Stimulated activated CD8-positive, alpha-beta memory T cell treated with anti-CD3 and anti-CD28 coated beads, Interleukin-2, amount 100 ng/mL, for 48 hours (primary cell): ENCODE measurements around the gene AHDC1.
A peak's percentile ranks its signal among the peaks of the same experiment; 100 is the strongest.
"Not testable (repeated sequence)": the region's sequence is repeated elsewhere in the genome, so short reads cannot be mapped to it uniquely, and the experiment has no call there.

Source experiments
- DNase-seq, 2 donors: peaks; one replicate each; pipeline ENCODE4 v3.0.0-alpha.2; 2020; ENCODE audit warnings: low read depth in 2 of 2

The AHDC1 gene

GRCh38 chr1:27513528-27513927 is 90.4 kb downstream of the AHDC1 start:
- DNase-seq: no peak

- no peak for DNase-seq
These were observed 94.5 kb downstream of the AHDC1 start for GRCh38 chr1:27509127-27510080.

- no peak for DNase-seq
These were observed 95.8 kb downstream of the AHDC1 start for GRCh38 chr1:27507960-27508665.

- DNase-seq: no peak
These were observed 97.2 kb downstream of the AHDC1 start for GRCh38 chr1:27506703-27507102.

GRCh38 chr1:27505420-27505680 is 98.6 kb downstream of the AHDC1 start:
- no peak for DNase-seq

- no peak for DNase-seq
These were observed 99.1 kb downstream of the AHDC1 start for GRCh38 chr1:27504588-27505419.

- DNase-seq: no peak
These were observed 99.9 kb downstream of the AHDC1 start for GRCh38 chr1:27503844-27504587.

GRCh38 chr1:27503033-27503432 is 100.9 kb downstream of the AHDC1 start:
- DNase-seq: no peak

GRCh38 chr1:27501159-27501558 is 102.8 kb downstream of the AHDC1 start:
- not testable (repeated sequence) for DNase-seq

- no peak for DNase-seq
These were observed 104.8 kb downstream of the AHDC1 start for GRCh38 chr1:27499142-27499541.

GRCh38 chr1:27496604-27497155 is 107.3 kb downstream of the AHDC1 start:
- no peak for DNase-seq

GRCh38 chr1:27492796-27493195 is 111.1 kb downstream of the AHDC1 start:
- DNase-seq: no peak

- DNase-seq: no peak
These were observed 111.9 kb downstream of the AHDC1 start for GRCh38 chr1:27491748-27492700.

GRCh38 chr1:27489973-27490741 is 113.8 kb downstream of the AHDC1 start, which contains the start of gene WASF2:
WASF2 (minus strand) TSS chr1:27490167; CDS start chr1:27428890, 61,277 bp downstream.
- peak; percentile 94 to 96 for DNase-seq

GRCh38 chr1:27489501-27489972 is 114.4 kb downstream of the AHDC1 start:
- no peak for DNase-seq

- no peak for DNase-seq
These were observed 115.7 kb downstream of the AHDC1 start for GRCh38 chr1:27487966-27488884.

GRCh38 chr1:27485363-27485762 is 118.6 kb downstream of the AHDC1 start:
- DNase-seq: no peak
